Measurements from ENCODE around the gene SLC25A48.

GRCh38 chr5:135883441-135883840, 49.0 kb downstream of the SLC25A48 start:
- no peak for TF ChIP-seq CTCF (IDR thresholded peaks at IDR 0.05)
- no peak for TF ChIP-seq POLR2A (IDR thresholded peaks at IDR 0.05)
